Measurements from ENCODE around the gene VAV2.
"Not testable (repeated sequence)": the region's sequence is repeated elsewhere in the genome, so short reads cannot be mapped to it uniquely, and the experiment has no call there.

VAV2 gene

DNA sequence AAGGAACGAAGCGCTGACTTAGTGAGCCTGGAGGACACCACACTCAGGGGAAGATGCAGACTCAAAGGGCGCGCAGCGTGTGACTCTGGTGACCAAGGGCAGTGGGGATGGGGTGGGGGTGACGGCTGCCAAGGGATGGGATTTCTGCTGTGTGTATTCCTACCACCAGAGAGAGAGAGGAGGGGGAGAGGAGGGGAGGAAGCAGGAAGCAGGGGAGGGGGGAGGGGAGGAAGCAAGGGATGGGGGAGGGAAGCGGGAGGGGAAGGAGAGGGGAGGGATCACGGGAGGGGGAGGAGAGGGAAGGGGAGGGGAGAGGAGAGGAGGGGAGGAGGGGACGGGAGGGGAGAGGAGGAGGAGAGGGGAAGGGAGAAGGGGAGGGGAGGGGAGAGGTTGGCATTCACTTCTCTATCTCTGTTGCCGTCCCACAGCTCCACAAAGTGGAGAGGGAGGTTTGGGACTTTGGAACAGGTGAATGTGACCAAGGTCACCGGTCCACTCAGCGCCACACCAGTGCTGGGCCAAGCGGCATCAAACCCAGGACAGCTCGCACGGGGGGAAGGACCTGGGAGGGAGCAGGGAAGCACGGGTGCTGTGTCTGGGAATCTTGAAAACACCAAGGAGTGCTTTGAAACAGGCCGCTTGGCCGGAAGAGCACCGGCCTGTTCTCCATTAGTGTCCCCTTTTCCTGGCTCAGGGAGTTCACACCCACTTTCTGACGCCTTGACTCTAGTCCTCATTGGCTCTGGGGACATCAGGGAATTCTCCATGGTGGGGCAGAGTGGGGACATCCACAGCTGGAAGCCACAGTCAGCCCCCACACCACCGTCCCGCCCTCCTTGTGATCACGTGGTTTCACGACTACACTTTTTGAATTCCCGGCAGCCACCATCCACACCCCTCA, 77.4 kb downstream of the VAV2 start:
- DNase-seq = no peak

DNA sequence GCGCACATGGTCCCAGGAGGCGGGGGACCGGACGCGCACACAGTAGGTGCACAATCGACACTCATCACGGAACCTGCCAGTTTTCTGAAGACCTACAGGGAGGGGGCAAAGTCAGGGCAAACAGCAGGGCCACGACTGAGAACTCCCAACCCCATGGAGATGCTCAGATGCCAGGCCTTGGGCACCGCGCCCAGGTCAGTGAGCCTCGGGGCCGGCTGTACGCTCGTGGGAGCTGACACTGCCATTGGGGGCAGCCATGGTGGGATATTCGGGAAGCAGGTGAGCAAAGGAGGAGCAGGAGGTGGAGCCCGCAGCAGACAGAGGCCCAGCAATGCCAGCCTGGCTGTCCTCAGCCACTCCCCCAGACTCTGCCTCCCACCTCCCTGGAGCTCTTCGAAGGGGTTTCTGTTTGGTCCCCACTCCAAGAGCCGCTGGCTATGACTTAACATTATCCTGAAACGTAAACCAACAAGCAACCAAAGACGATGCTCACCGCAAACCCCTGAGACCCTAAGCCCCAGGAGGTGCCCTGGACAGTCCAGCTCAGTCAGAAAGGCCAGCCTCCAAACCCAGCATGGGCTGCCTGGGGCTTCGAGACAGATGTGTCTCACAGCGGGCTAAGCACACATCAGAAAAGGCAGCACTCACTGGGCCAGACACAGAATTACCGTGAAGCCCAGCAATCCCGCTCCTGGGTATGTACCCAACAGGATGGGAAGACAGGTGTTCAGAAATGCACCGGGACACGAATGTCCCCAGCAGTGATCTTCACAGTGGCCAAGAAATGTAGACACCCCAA, 78.4 kb downstream of the VAV2 start:
- no peak for DNase-seq

DNA sequence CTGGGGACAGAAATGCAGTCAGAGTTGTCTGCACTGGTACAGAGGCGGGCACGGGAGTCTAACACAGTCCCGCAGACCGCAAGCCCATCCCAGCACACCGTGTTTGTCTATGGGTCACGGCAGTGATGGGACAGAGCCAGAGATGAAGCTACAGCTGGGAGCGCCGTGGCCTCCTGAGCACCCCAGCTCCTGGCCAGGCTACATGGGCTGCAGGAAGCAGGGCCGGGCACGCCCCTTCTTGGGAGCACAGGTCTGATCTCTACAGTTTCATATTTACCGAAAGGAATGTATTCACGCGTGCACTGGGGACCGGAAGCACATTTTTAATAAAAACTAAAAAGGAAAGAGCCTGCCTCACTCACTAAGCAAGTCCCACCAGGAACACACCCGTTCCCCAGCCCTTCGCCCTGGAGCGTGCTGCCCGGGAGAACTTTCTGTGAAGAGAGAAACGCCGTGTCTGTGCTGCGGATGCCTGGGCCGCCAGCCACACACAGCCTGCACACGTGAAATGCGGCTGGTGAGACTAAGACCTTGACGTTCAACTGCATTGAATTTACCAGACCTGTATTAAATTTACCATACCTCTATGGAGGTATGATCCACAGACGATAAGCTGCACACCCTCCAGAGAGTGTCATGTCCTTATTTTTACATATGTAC, 81.1 kb downstream of the VAV2 start:
- DNase-seq = no peak

DNA sequence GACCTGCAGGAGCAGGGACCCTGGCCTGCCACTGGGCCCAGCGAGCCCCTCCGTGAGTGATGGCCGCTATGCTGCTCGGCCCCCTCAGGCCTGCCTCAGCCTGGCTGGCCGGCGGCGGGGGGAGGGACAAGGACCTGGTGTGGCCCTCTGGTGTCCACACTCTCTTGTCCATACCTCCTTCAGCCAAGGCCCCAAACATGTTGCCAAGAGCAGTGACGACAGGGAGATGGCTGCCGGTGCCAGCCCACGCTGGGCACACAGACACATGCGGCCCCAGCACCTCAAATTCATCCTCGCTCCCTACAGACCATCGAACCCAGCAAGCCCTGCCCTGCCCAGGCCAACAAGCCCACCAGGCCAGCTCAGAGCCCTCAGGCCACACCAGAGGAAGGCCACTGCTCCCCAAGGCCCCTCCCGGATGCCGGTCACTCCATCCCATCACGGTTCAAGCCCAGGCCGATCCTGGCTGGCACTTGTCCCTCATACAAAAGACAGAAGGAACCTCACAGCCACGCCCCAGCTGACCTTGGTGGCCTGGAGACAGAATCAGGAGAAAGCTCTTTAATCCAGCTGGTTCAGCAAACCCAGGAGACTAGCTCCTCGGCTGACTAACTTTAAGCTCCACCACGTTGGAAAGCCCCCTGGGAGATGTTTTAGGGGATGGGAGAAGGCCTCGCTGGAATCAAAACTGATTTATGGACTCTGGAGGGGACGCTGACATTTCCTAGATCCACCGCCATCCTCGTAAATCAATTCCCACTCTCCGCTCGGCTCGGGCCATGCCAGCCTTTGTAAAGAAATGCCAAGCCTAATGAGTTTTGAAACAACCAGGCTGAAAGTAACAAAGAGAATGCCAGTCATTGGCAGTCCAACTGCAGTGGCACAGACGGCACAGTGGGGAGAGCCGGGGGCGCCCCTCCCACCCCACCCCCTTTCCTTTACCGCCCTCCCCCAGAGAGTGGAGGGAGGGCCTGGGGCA, 84.9 kb downstream of the VAV2 start:
- no peak for DNase-seq

DNA sequence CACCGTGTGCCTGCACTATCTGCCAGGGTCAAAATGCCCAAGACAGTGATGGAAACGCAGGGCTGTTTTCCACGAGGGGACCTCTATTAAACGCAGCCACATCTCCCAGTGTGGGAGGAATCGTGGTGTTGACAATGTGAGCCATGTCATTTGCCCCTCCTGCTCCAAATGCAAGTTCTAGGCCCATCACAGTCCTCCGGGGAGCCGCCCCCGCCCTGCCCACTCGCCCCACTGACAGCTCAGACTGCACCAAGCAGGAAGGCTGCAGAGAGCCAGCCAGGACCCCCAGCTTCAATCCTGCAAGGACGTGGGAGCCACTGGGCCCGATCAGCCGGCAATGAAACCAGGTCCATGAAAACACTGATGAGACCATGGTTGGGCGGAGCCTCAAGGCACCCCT, 85.9 kb downstream of the VAV2 start:
- DNase-seq = no peak

DNA sequence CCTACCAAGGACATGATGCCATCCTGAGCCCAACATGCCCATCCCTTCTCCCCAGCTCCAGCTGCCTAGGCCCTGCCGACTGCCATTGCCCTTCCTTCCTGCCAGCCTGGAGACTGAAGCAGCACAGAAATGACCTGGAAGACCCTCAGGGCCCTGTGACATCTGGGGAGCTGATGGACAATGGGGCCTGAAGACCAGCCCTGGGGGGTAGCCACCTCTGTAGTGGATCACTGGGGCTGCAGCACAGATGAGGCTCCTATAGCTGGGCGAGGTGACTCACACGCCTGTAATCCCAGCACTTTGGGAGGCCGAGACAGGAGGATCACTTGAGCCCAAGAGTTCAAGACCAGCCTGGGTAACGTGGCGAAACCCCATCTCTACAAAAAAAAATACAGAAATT, 86.6 kb downstream of the VAV2 start:
- no peak for DNase-seq

DNA sequence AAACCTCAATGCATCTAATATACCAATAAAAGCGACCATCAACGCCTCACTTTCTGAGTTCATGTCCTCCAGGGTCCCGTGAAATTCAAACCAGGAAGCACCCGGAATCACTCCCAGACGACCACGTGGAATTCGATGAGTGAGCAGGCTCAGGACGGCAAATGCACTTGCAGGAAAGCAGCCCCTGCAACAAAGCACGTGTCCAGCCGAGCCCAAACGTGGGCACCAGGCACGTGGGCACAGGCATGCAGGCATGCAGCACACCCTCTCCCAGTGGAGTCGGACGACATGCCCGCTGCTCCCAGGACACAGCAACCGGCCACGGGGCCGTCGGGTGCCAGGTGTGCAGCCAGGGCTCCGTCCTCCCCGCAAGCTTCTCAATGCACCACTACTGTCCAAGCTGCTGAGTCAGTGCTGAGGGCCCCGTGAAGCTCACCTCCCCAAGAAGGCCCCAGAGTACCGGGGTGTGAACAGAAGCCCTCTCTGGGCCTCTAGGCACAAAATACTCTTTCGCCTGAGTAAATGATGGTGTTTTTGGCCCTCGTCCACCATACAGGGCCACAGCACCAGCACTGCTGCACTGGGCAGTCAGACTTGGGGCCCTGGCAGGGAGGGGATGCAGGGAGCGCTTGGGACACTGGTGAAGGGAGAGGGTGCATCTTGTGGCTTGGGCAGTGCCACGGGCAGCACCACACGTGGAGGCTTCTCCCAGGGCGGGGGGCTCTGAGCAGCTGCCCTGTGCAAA, 87.6 kb downstream of the VAV2 start:
- DNase-seq = no peak

DNA sequence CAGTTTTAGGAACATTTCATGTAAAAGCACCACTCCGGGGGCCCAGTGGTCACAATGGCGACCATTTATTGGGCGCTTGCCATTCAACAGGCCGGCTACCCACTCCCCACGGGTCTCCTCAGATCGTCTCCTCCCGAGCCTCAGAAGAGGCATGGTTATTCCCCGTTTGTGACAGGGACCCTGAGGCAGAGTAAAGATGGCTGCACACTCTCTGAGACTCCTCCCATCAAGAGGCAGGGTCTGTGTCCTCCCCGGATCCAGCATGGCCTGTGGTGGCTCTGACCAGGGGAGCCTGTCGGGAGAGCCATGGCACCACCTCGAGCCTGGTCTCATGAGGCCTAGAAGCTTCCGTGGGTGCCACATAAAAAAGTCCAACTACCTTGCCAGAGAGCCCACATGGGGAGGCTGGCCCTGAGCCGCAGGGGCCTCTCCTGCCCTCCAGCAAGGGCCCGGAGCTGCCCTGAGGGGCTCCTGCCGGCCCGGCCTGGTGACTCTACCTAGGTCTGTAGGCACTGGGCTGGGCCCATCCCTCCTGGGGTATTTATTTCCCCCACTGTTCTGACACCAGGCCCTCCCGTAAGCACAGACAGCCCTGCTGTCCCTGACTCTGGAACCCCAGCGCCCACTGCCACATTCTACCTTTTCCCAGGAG, 90.8 kb downstream of the VAV2 start:
- DNase-seq = no peak

DNA sequence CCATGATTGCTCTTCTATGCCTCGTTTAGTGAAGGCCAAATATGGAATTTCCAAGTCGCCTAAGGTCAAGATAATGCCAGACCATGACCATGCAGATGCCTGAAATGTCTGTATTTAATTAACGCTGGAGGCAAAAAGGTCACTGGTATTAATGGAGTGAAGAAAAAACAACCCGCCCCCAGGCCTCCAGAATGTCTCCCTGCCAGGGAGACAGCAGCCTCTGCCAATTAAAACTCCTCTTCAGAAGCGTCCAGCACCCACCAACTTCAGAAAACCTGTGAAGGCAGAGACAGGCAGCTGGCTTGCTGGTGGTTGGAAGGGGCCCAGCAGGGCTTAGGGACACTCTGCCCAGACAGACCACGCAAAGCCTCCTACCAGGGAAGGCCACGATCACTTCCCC, 94.4 kb downstream of the VAV2 start:
- DNase-seq = no peak

DNA sequence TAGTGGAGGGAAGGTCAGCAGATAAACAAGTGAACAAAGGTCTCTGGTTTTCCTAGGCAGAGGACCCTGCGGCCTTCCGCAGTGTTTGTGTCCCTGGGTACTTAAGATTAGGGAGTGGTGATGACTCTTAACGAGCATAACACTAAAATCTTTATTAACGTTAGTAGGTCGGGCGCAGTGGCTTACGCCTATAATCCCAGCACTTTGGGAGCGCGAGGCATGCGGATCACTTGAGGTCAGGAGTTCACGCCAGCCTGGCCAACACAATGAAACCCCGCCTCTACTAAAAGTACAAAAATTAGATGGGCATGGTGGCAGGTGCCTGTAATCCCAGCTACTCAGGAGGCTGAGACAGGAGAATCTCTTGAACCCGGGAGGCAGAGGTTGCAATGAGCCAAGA, 96.1 kb downstream of the VAV2 start:
- not testable (repeated sequence) for DNase-seq

DNA sequence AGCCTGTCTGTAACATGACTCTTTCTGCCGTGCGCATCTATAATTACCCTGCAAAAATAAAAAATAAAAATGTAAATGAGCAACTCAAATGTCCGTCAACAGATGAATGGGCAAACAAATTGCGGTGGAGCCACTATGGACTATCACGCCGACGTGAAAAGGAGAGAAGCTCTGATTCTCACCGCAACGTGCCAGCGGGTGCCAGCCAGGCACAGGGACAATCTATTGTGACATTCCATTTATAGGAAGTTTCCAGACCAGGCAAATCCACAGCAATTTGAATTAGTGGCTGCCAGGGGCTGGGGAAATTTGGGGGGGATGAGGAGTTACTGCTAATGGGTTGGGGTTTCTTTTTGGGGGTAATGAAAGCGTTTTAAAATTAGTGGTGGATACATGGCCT, 96.8 kb downstream of the VAV2 start:
- DNase-seq = no peak

DNA sequence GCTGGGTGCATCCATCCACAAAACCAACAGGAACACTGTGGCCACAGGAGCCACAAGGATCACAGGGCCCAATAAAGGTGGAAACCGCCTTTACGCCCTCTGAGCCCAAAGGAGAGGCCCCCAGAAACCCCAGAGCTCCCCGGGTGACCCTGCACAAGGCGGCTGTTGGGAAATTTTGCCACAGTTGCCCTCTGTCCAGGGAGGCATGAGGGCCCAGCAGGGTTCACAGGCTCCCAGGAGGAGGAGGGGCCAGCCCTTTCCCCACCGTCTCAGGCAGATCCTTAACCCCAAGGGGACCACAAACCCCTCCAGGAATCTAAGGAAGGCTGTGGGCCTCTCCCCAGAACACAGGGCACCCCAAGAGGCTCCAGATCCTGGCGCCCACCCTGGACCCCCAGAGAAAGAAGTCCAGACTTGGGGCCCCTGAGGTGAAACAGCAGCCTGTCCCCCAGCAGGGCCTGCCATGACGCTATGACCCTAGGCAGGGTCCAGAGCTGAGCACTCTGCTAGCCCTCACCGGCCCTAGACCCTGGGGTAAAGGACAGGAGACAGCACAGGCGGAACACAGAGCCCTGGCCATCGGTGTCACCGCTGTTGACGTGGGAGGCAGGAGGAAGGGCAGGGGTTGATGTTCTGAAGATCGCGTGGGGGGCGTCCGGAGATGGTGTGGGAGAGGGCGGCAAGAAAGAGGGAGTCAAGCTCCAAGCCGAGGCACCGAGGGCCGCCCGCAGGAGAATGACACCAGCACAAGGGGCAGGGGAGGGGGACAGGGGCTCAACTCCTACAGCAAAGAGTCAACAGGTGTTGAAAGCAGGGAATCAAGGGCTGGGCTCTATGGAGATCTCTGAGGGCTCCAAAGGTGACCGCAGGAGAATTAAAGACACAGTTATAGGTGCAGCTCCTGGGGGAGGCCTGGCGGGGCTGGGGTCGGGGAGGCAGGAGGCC, 97.5 kb downstream of the VAV2 start:
- DNase-seq = no peak

DNA sequence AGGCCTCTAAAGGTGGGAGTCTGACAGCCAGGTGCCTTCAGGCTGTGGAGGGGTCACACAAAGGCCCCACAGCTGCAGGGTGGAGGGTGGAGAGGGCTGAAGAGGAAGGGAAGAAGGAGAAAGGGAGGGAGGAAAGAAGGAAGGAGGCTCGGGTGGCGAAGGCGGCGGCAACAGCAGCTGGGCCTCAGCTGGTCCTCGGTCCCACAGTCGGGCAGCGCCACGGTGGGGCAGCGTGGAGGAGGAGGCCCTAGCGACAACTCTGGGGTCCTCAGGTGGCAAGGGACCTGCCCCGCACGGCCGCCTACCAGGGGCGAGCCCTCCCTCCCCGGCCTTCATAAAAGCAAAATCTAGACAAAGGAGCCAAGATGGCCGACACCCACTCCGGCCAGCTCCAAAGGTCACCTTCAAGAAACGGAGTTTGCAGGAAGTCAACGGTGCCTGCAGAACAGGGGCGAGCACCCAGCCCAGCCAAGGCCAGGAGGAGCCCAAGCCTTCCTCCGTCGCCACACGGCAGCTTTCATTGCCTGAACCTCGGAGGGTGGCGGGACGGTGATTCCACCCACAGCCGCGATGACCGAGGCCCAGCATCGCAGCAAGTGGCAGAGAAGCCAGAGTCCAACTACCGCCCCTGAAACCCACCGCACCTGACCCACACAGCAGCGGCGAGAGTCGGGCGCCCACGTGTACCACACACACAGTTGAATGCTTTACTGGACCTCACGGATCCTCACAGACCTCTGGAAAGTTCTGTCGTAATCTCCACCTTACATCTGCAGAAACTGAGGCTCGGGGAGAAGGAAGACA, 98.7 kb downstream of the VAV2 start:
- DNase-seq = no peak

DNA sequence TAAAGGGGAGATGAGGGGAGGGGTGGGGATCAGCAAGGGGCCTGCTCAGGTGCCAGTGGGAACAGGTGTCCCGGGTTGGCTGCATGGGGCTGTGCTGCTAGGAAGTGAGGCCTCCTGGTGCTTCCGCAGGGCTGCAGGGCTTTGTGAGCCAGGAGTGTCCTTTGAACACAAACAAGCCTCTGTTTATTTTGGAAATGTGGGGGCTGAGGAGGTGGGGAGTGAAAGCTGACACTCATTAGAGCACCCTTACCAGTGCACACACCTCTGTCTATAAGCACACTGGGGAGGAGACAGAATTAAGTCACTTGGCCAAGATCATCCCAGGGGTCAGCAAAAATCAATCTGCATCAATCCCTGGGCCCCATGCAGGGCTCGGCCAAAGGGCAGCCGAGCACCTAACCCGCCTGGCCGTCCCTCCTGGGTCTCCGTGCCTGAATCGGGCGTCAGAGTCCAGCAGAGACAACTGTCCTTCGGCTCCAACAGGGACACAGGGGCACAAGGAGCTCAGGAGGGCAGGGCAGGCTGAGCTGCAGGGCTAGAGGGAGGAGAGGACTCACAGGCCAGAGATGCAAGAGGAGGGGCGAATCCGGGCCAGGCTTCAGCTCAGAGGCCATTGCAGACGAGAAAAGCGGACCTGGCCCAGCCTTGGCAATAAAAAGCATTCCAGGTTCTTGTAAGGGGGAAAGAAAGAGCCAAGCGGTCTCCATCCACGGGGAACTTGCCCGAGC, 99.8 kb downstream of the VAV2 start:
- no peak for DNase-seq

DNA sequence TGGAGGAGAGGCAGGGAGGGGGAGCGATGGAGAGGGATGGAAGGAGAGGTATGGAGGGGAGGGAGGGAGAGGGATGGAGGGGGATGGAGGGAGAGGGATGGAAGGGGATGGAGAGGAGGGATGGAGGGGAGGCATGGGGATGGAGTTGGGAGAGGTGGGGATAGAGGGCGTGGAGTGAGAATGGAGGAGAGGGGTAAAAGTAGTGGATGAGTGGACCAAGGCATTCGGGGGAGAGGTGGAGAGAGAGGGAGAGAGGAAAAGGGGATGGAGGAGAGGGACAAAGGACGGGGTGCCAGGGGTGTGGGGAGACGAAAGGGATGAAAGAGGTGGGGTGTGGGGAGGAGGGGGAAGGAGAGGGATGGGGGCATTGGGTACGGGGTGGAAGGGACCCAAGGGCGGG, 100.4 kb downstream of the VAV2 start:
- DNase-seq = no peak

DNA sequence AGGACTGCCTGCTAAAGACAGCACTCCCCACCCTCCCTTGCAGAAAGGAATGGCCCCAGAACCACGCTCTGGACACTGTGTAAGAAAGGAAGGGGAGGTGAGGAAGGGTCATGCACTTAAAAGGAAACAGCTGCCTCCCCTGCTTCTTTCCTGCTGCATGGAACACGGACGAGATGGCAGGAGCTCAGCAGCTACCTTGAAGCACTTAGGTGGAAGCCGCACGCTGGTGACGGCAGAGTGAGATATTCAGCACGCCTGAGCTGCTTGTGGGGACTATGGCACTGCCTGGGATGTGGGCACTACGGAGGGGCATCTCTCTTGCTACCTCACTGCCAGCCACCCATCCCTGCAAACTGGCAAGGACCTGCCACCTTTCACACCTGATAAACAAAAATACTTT, 101.5 kb downstream of the VAV2 start:
- DNase-seq = no peak

DNA sequence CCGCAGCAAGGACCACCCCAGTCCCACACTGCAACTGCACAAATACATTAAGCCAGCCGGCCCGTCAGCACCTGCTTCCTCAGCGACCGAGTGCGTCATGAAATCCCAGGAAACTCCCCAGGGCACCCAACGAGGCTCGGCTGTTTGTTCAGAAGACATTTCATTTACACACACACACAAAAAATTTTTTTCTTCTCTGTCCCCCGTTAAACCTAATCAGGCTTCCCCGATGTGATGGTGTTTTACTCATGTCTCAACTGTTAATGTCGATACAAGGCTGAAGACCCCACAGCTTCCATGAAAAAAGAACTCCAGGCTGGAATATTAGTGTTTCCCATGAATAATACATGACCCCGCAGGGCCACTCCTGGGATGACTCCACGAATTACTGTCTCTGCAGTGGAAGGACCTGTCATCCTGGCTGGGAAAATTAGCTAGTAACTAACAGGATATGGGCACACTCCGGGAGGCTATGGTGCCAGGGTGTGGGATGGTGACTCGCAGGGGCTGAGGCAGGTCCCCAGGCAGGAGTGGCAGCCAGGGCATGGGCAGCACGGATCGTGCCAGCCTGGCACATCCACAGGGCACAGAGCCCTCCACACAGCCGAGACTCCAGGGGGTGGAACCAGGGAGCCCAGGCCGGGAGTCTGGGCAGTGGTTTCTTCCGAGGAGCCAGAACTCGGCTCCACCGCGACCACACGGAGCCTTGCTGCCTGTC, 102.4 kb downstream of the VAV2 start:
- no peak for DNase-seq

Data from GF-D8 (cell line).